Endothelial cell of umbilical vein (primary cell): ENCODE results near the gene GOLGA6A. TPM values are rescaled to one million over a fixed set of nuclear protein-coding genes. Genes with fewer than 3 reads are reported as not detected.

ENCODE experiments used
- BruUV-seq: library from RNA; stranded (reverse); fragments of 400-500 nt; replicated peaks from 2 replicates; lab custom pipeline; 2021; lab: Mats Ljungman, UMichigan
- CTCF ChIA-PET: fragments of 300-600, 350-600 bp; sonication (Branson Sonifier 250); formaldehyde crosslinking; loops from one replicate; lab custom pipeline; 2021; ENCODE audit warnings: antibody characterized with exemption, inconsistent platforms; lab: Charles Lee
- POLR2A ChIA-PET: fragments of 300-600, 350-600 bp; sonication (Branson Sonifier 250); formaldehyde crosslinking; loops from one replicate; lab custom pipeline; 2021; ENCODE audit warnings: antibody characterized with exemption, inconsistent platforms; lab: Charles Lee
- DNase-seq: peaks from one replicate; pipeline ENCODE4 v3.0.0-alpha.2; 2011; ENCODE audit warnings: low read depth, low spot score
- FAIRE-seq: peaks from 2 replicates; lab custom pipeline; 2011; peaks lifted over from hg19 to GRCh38; lab: Jason Lieb, UNC
- H2AFZ ChIP-seq: 2 replicates; pipeline ENCODE4 v1.6.0; 2012; ENCODE audit warnings: low read depth, low read length, control low read depth, inconsistent platforms
- H3K27ac ChIP-seq: 2 replicates; pipeline ENCODE4 v1.5.1; 2011; ENCODE audit warnings: low read depth, mild to moderate bottlenecking, control low read depth, low read length, moderate library complexity; ENCODE audit not compliant: insufficient read depth
- H3K27me3 ChIP-seq, 2 experiments: 2 replicates each; pipeline versions ENCODE4 v1.6.0 to v1.6.1; 2011; ENCODE audit warnings: low read length in 2 of 2, mixed read lengths in 1 of 2; ENCODE audit not compliant: control insufficient read depth in 2 of 2, insufficient read depth in 2 of 2
- H3K36me3 ChIP-seq, 2 experiments: 2 replicates in 1 of 2; 3 replicates in 1 of 2; pipeline ENCODE4 v1.5.1; 2011; ENCODE audit warnings: low read length in 2 of 2, mild to moderate bottlenecking in 1 of 2, moderate library complexity in 1 of 2; ENCODE audit not compliant: control insufficient read depth in 2 of 2, insufficient read depth in 2 of 2; ENCODE audit errors: extremely low read depth in 1 of 2
- H3K4me1 ChIP-seq: 3 replicates; pipeline ENCODE4 v1.5.1; 2011; ENCODE audit warnings: mild to moderate bottlenecking, low read length; ENCODE audit not compliant: control insufficient read depth, insufficient read depth; ENCODE audit errors: extremely low read depth
- H3K4me2 ChIP-seq: 2 replicates; pipeline ENCODE4 v1.6.1; 2011; ENCODE audit warnings: low read length, control low read depth, mixed read lengths; ENCODE audit not compliant: insufficient read depth
- H3K4me3 ChIP-seq, 3 experiments: fragments of 200-600 bp in 1 of 3; sonication (generic), shearing (Covaris generic) in 1 of 3; replicated peaks in 1 of 3; 2 replicates each; pipeline ENCODE4 v1.5.1; 2011 to 2016; ENCODE audit warnings: control low read depth in 3 of 3, low read length in 3 of 3, mild to moderate bottlenecking in 2 of 3, inconsistent platforms in 1 of 3, low read depth in 1 of 3, moderate library complexity in 1 of 3; ENCODE audit not compliant: insufficient read depth in 1 of 3
- H3K79me2 ChIP-seq: 2 replicates; pipeline ENCODE4 v1.6.0; 2012; ENCODE audit warnings: low read length, inconsistent platforms; ENCODE audit not compliant: control insufficient read depth, insufficient read depth
- H3K9ac ChIP-seq: replicated peaks from 2 replicates; pipeline ENCODE3; 2011; ENCODE audit warnings: low read length, control low read depth; ENCODE audit not compliant: insufficient read depth; ENCODE audit errors: extremely low read depth
- H3K9me1 ChIP-seq: replicated peaks from 3 replicates; pipeline ENCODE4 v1.6.0; 2011; ENCODE audit warnings: mild to moderate bottlenecking, low read length; ENCODE audit not compliant: control insufficient read depth, insufficient read depth; ENCODE audit errors: extremely low read depth
- H3K9me3 ChIP-seq: replicated peaks from 2 replicates; pipeline ENCODE4 v1.5.1; 2012; ENCODE audit warnings: low read length, inconsistent platforms; ENCODE audit not compliant: control insufficient read depth, insufficient read depth
- H4K20me1 ChIP-seq: replicated peaks from 2 replicates; pipeline ENCODE3; 2011; ENCODE audit warnings: mild to moderate bottlenecking, low read length; ENCODE audit not compliant: control insufficient read depth, insufficient read depth; ENCODE audit errors: extremely low read depth
- CTCF ChIP-seq, 2 donors: IDR thresholded peaks; 1 replicate in 1 of 2; 2 replicates in 1 of 2; pipeline ENCODE4 v1.5.1; 2011; ENCODE audit warnings: low read length in 2 of 2, mild to moderate bottlenecking in 2 of 2, moderate library complexity in 2 of 2, control low read depth in 1 of 2, inconsistent platforms in 1 of 2, low read depth in 1 of 2; ENCODE audit not compliant: insufficient read depth in 1 of 2; ENCODE audit errors: extremely low read depth in 1 of 2
- EZH2 ChIP-seq: IDR thresholded peaks from 2 replicates; pipeline ENCODE4 v1.6.1; 2012; ENCODE audit warnings: borderline replicate concordance, low read depth, mild to moderate bottlenecking, moderate library complexity, low read length, inconsistent platforms; ENCODE audit not compliant: severe bottlenecking
- FOS ChIP-seq: IDR thresholded peaks from 2 replicates; pipeline ENCODE4 v1.6.1; 2011; ENCODE audit warnings: mild to moderate bottlenecking, low read length, moderate library complexity, borderline replicate concordance; ENCODE audit not compliant: insufficient read depth
- GATA2 ChIP-seq: IDR thresholded peaks from 2 replicates; pipeline ENCODE4 v1.7.0; 2011; ENCODE audit warnings: low read depth, mild to moderate bottlenecking, moderate library complexity, mixed read lengths, low read length; ENCODE audit not compliant: insufficient read length, insufficient read depth
- JUN ChIP-seq: IDR thresholded peaks from 2 replicates; pipeline ENCODE4 v1.6.1; 2011; ENCODE audit warnings: borderline replicate concordance, low read depth; ENCODE audit not compliant: insufficient read length, insufficient read depth
- MAX ChIP-seq: IDR thresholded peaks from 2 replicates; pipeline ENCODE4 v1.6.1; 2011; ENCODE audit not compliant: insufficient read depth, insufficient read length
- MYC ChIP-seq: IDR thresholded peaks from one replicate; pipeline ENCODE4 v1.6.1; 2011; ENCODE audit warnings: mild to moderate bottlenecking, low read depth, low read length
- POLR2A ChIP-seq: IDR thresholded peaks from 2 replicates; pipeline ENCODE4 v1.6.1; 2012; ENCODE audit warnings: low read depth, mild to moderate bottlenecking, control low read depth, low read length
- POLR2AphosphoS5 ChIP-seq: IDR thresholded peaks from 2 replicates; pipeline ENCODE4 v1.6.1; 2012; ENCODE audit warnings: low read depth, mild to moderate bottlenecking, control low read depth, low read length, moderate library complexity; ENCODE audit not compliant: insufficient read depth
- dilution Hi-C: fragments of 300-500 bp; cut with MboI; formaldehyde crosslinking; loops from one replicate; pipeline ENCODE4 v1.15.0; 2019; ENCODE audit warnings: low sequenced_read_pairs; ENCODE audit not compliant: extremely low pct_ligation_motif_present
- intact Hi-C: fragments of 100-400 bp; cut with micrococcal nuclease; formaldehyde crosslinking; loops from one replicate; pipeline ENCODE4 v1.10.0; 2022
- polyA plus RNA-seq, 4 experiments: library from polyadenylated mRNA; depleted of rRNA in 3 of 4; stranded (reverse) in 3 of 4; unstranded in 1 of 4; fragments of >200 nt; gene quantifications; 2 replicates each; pipeline versions ENCODE4 v1.2.1 to v1.2.3, GENCODE V29; 2011 to 2012; ENCODE audit warnings: missing spikeins in 1 of 4
- total RNA-seq: library from RNA; stranded (reverse); gene quantifications from 2 replicates; pipeline ENCODE4 v1.2.3, GENCODE V29; 2021

Gene GOLGA6A
- total and polyA plus RNA-seq, 2 donors (not counting 3 experiments of a cell fraction or from before 2014, with no cell fraction given): not detected

GRCh38 chr15:74122403-74123130 lies 40.2 kb upstream of the GOLGA6A start:
- DNase-seq (no peak), FAIRE-seq (no peak)
- Histone ChIP-seq H3K4me1 (no peaks in the 10 kb centered on the region), H3K9ac (no peak overlapping the region), H3K9me3 (no peaks in the 10 kb centered on the region), H3K4me2 (no peak overlapping the region), H3K27me3 (peaks cover 21 to 28% of the 10 kb centered on the region in 2 experiments), H4K20me1 (no peaks in the 10 kb centered on the region), H2AFZ (no peak overlapping the region), H3K4me3 (no peak overlapping the region), H3K36me3 (no peaks in the 10 kb centered on the region), H3K27ac (no peak overlapping the region), H3K9me1 (no peaks in the 10 kb centered on the region), H3K79me2 (no peaks in the 10 kb centered on the region)
- TF ChIP-seq POLR2A (no peak), EZH2 (no peak), GATA2 (no peak), FOS (no peak), MAX (no peak), POLR2AphosphoS5 (no peak), CTCF (IDR thresholded peaks at IDR 0.05; ENCODE audit: extremely low read depth in 1 of 2, insufficient read depth in 1 of 2, low read depth in 1 of 2, low read length in 2 of 2) (no peak), JUN (no peak), MYC (no peak)
- no TSS peak for BruUV-seq
- dilution Hi-C loops (no loop called here), intact Hi-C loops (no loop called here)
- POLR2A ChIA-PET: no interaction called here
- CTCF ChIA-PET: interaction anchor here (1.2 to 3.9 kb wide), 5 partner anchors 17 to 200 kb away, joined by 3 to 15 read pairs (median 5); no protein-coding TSS in a partner anchor
